ENCODE data around the gene MSANTD1.
"Not testable (repeated sequence)": the region's sequence is repeated elsewhere in the genome, so short reads cannot be mapped to it uniquely, and the experiment has no call there.

GRCh38 chr4:3300882-3301281 is 51.9 kb downstream of the MSANTD1 start:
- not testable (repeated sequence) for TF ChIP-seq TAF1 (IDR thresholded peaks at IDR 0.05; ENCODE audit: low read depth, low read length); POLR2A (IDR thresholded peaks at IDR 0.05; ENCODE audit: low read depth, low read length); POLR2AphosphoS5 (IDR thresholded peaks at IDR 0.05; ENCODE audit: low read depth, low read length); SPI1 (IDR thresholded peaks at IDR 0.05; ENCODE audit: low read depth, low read length); POU2F2 (IDR thresholded peaks at IDR 0.05; ENCODE audit: low read depth, low read length); PAX5 (IDR thresholded peaks at IDR 0.05; ENCODE audit: insufficient read depth, low read length, severe bottlenecking)
